Astrocyte (in vitro differentiated cells and primary cell): ENCODE measurements around the gene CCSER1.

Experiments used
- EZH2 ChIP-seq: IDR thresholded peaks from 2 replicates; pipeline ENCODE4 v1.6.1; 2012; ENCODE audit warnings: mild to moderate bottlenecking, low read length, inconsistent platforms; ENCODE audit not compliant: insufficient read depth
- TF ChIP-seq, protein P1 (sequence below): IDR thresholded peaks from 2 replicates; pipeline ENCODE4 v1.5.1; 2011; ENCODE audit warnings: low read depth, mild to moderate bottlenecking, inconsistent platforms, low read length, moderate library complexity; ENCODE audit not compliant: insufficient read depth

DNA sequence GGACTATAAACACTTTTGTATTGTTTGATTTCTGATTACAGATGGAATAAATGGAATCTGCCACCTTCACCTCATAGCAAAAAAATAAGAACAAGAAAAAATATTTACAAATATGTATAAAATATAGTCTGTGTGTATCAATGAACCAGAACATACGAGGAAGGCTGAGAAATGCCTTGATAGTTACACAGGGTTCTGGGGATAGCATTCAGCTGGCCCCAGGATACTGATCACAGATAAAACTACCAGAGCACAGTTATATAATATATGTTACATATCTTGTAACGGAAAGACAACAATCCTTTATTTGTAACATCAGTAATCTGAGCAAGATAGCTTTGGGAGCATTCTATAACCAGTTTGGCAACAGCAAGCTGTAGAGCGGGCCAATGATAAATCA lies 1101.5 kb downstream of the CCSER1 start:
- TF ChIP-seq, protein P1, sequence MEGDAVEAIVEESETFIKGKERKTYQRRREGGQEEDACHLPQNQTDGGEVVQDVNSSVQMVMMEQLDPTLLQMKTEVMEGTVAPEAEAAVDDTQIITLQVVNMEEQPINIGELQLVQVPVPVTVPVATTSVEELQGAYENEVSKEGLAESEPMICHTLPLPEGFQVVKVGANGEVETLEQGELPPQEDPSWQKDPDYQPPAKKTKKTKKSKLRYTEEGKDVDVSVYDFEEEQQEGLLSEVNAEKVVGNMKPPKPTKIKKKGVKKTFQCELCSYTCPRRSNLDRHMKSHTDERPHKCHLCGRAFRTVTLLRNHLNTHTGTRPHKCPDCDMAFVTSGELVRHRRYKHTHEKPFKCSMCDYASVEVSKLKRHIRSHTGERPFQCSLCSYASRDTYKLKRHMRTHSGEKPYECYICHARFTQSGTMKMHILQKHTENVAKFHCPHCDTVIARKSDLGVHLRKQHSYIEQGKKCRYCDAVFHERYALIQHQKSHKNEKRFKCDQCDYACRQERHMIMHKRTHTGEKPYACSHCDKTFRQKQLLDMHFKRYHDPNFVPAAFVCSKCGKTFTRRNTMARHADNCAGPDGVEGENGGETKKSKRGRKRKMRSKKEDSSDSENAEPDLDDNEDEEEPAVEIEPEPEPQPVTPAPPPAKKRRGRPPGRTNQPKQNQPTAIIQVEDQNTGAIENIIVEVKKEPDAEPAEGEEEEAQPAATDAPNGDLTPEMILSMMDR, result no peak
- no peak for TF ChIP-seq EZH2
